ENCODE data around the gene PSMC3.

PSMC3 gene

DNA sequence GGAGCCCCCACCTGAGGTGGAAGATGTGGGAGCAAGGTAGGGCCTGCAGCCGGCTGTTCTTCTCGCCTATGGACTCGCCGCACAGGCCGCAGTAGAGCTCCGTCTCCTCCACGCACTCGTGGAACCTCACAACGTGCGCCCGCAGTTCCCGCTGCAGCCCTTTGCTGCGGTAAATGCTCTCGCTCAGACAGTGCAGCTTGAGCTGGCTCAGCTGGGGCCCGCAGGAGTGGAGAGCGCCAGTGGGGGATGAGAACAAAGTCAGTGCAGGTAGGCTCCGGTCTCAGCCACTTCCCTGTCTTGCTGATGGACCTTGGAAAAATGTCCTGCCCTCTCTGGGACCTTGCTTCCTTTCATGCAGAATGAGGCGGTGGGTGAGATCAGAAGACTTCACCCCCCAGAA, 12.5 kb upstream of the PSMC3 start:
- Histone ChIP-seq H3F3A (ENCODE audit: insufficient read depth, low read length) (no peaks in the 10 kb centered on the region), H3K4me3 (ENCODE audit: low read depth, low read length, poor library complexity, severe bottlenecking) (no peak overlapping the region), H3K9me3 (ENCODE audit: low read length) (no peaks in the 10 kb centered on the region), H3K4me2 (ENCODE audit: low read length) (no peak overlapping the region), H3K27me3 (ENCODE audit: insufficient read depth, low read length) (no peaks in the 10 kb centered on the region), H3K79me2 (ENCODE audit: insufficient read depth, low read length) (no peaks in the 10 kb centered on the region), H3K36me3 (ENCODE audit: insufficient read depth, low read length) (no peaks in the 10 kb centered on the region), H3K9ac (ENCODE audit: low read length) (no peak overlapping the region), H2AFZ (ENCODE audit: low read length) (no peak overlapping the region), H3K4me1 (ENCODE audit: insufficient read depth, low read length, severe bottlenecking) (peaks cover 10% of the 10 kb centered on the region), H4K20me1 (ENCODE audit: insufficient read depth, low read length) (no peaks in the 10 kb centered on the region), H3K27ac (ENCODE audit: low read depth, low read length, poor library complexity, severe bottlenecking) (no peak overlapping the region), H3K9me2 (ENCODE audit: low read depth, low read length) (no peaks in the 10 kb centered on the region)
- no peak for TF ChIP-seq EZH2 (IDR thresholded peaks at IDR 0.05; ENCODE audit: borderline replicate concordance, low read length)
- TF ChIP-seq, protein P1, sequence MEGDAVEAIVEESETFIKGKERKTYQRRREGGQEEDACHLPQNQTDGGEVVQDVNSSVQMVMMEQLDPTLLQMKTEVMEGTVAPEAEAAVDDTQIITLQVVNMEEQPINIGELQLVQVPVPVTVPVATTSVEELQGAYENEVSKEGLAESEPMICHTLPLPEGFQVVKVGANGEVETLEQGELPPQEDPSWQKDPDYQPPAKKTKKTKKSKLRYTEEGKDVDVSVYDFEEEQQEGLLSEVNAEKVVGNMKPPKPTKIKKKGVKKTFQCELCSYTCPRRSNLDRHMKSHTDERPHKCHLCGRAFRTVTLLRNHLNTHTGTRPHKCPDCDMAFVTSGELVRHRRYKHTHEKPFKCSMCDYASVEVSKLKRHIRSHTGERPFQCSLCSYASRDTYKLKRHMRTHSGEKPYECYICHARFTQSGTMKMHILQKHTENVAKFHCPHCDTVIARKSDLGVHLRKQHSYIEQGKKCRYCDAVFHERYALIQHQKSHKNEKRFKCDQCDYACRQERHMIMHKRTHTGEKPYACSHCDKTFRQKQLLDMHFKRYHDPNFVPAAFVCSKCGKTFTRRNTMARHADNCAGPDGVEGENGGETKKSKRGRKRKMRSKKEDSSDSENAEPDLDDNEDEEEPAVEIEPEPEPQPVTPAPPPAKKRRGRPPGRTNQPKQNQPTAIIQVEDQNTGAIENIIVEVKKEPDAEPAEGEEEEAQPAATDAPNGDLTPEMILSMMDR (IDR thresholded peaks at IDR 0.05; ENCODE audit: low read length) = no peak

DNA sequence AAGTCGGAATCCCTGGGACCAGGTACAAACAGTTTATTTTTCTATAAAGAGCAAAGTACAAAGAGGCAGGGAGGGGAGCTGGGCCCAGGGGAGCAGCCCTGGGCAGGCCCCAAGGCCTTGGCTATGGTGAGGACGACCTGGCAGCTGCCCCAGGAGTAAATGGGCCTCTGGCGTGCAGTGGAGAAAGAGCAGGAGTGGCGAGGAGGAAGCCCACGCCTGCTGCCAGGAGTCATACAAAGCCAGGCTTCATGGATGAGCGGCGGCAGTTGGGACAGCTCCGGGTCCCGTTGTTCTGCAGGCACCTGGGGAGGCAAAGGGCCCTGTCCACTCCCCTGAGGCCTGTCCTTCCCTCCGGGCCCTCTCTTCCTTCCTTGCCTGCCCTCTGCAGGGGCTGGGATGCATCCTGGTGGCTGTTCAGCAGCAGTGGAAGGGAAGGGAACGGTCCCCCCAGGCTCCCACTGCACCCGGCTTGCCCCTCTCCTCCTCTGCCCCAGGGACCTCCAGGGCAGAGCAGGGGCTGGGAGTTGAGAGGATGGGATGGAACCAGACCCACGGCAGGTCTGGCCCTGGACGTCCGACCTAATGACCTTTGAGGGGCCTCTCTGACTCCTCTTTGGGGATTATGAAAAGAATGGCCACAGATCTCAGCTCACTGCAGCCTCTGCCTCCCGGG, 11.6 kb upstream of the PSMC3 start:
- Histone ChIP-seq H3K4me3 (ENCODE audit: low read depth, low read length, poor library complexity, severe bottlenecking) (no peak overlapping the region), H3K9me2 (ENCODE audit: low read depth, low read length) (no peaks in the 10 kb centered on the region), H3K79me2 (ENCODE audit: insufficient read depth, low read length) (no peaks in the 10 kb centered on the region), H4K20me1 (ENCODE audit: insufficient read depth, low read length) (no peaks in the 10 kb centered on the region), H3K4me2 (ENCODE audit: low read length) (no peak overlapping the region), H3K4me1 (ENCODE audit: insufficient read depth, low read length, severe bottlenecking) (peaks cover 2% of the 10 kb centered on the region), H3K36me3 (ENCODE audit: insufficient read depth, low read length) (no peaks in the 10 kb centered on the region), H3K9ac (ENCODE audit: low read length) (no peak overlapping the region), H3K27me3 (ENCODE audit: insufficient read depth, low read length) (no peaks in the 10 kb centered on the region), H3K27ac (ENCODE audit: low read depth, low read length, poor library complexity, severe bottlenecking) (no peak overlapping the region), H3F3A (ENCODE audit: insufficient read depth, low read length) (no peaks in the 10 kb centered on the region), H3K9me3 (ENCODE audit: low read length) (no peaks in the 10 kb centered on the region), H2AFZ (ENCODE audit: low read length) (no peak overlapping the region)
- TF ChIP-seq, protein P1 (IDR thresholded peaks at IDR 0.05; ENCODE audit: low read length) = no peak
- TF ChIP-seq EZH2 (IDR thresholded peaks at IDR 0.05; ENCODE audit: borderline replicate concordance, low read length) = no peak

DNA sequence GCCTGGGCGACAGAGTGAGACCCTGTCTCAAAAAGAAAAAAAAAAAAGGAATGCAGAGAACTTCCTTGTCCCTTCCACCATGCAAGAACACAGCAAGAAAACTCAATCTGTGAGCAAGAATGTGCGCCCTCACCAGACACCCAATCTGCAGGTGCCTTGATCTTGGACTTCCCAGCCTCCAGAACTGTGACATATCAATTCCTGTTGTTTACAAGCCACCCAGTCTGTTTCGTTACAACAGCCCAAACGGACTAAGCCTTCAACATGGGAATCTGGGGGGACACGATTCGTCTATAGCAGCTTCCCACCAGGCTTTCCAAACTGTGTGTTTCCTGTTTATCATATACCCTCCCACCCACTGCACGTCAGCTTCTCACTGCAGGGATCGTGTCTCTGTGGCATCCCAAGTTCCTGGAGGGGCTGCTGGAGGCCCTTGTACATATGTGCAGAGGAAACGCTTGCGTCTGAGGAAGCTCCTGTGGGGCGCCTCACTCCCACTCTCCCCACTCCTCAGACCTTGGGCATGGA, 11.0 kb upstream of the PSMC3 start:
- Histone ChIP-seq H2AFZ (ENCODE audit: low read length) (no peak overlapping the region), H3K27ac (ENCODE audit: low read depth, low read length, poor library complexity, severe bottlenecking) (no peak overlapping the region), H3K36me3 (ENCODE audit: insufficient read depth, low read length) (no peaks in the 10 kb centered on the region), H3K4me3 (ENCODE audit: low read depth, low read length, poor library complexity, severe bottlenecking) (no peak overlapping the region), H3K9me3 (ENCODE audit: low read length) (no peaks in the 10 kb centered on the region), H3K4me2 (ENCODE audit: low read length) (no peak overlapping the region), H3K9ac (ENCODE audit: low read length) (no peak overlapping the region), H3K4me1 (ENCODE audit: insufficient read depth, low read length, severe bottlenecking) (no peaks in the 10 kb centered on the region), H3K9me2 (ENCODE audit: low read depth, low read length) (no peaks in the 10 kb centered on the region), H3F3A (ENCODE audit: insufficient read depth, low read length) (no peaks in the 10 kb centered on the region), H3K27me3 (ENCODE audit: insufficient read depth, low read length) (no peaks in the 10 kb centered on the region), H4K20me1 (ENCODE audit: insufficient read depth, low read length) (no peaks in the 10 kb centered on the region), H3K79me2 (ENCODE audit: insufficient read depth, low read length) (no peaks in the 10 kb centered on the region)
- TF ChIP-seq, protein P1 (IDR thresholded peaks at IDR 0.05; ENCODE audit: low read length) = no peak
- no peak for TF ChIP-seq EZH2 (IDR thresholded peaks at IDR 0.05; ENCODE audit: borderline replicate concordance, low read length)
